Measurements from ENCODE around the gene CSKMT. TPM values are rescaled to one million over a fixed set of nuclear protein-coding genes. Genes with fewer than 3 reads are reported as not detected.

The CSKMT gene
- total RNA-seq, 2 experiments from 2014 or later = 37.1 to 43.6 TPM

- DNase-seq = peak; percentile 80
- Mint-ChIP-seq H3K36me3 (ENCODE audit: low read depth) (peaks cover 66% of the 10 kb centered on the region), H3K4me1 (ENCODE audit: low read depth) (peaks cover 37% of the 10 kb centered on the region), H3K4me3 (peak overlapping the region; percentile 98), H3K9me3 (no peaks in the 10 kb centered on the region), H3K27me3 (no peaks in the 10 kb centered on the region), H3K27ac (peak overlapping the region; percentile 92)
- ChIA-PET CTCF (interaction anchor here (0.6 to 3.6 kb wide), 17 partner anchors 9 to 104 kb away, joined by 3 to 20 read pairs (median 5); partner anchors contain the start of genes EML3, INTS5, MTA2 and ROM1), POLR2A (interaction anchor here (0.7 to 21.7 kb wide), 38 partner anchors 10 to 241 kb away, joined by 3 to 263 read pairs (median 8); partner anchors contain the start of genes B3GAT3, EEF1G, EML3 and GANAB)
- intact Hi-C loops (cut with micrococcal nuclease) = loop anchor here (5.0 kb wide), 1 partner anchor 73 kb away; the partner anchor contains the start of gene TUT1
- ATAC-seq = peak; percentile 27
- no peak for TF ChIP-seq CTCF (IDR thresholded peaks at IDR 0.05)
Observed at GRCh38 chr11:62665599-62666258, 617 bp downstream of the CSKMT start.

- H3K36me3 Mint-ChIP-seq (ENCODE audit: low read depth) = peaks cover 71% of the 10 kb centered on the region
- H3K9me3 Mint-ChIP-seq = no peaks in the 10 kb centered on the region
- H3K4me1 Mint-ChIP-seq (ENCODE audit: low read depth) = peaks cover 37% of the 10 kb centered on the region
- H3K27ac Mint-ChIP-seq = peak overlapping the region; percentile 92
- intact Hi-C loops (cut with micrococcal nuclease) = loop anchor here (5.0 kb wide), 1 partner anchor 74 kb away; the partner anchor contains the start of gene TUT1
- no peak for DNase-seq
- POLR2A ChIA-PET = interaction anchor here (0.7 to 21.7 kb wide), 25 partner anchors 9 to 187 kb away, joined by 3 to 263 read pairs (median 11); partner anchors contain the start of genes B3GAT3, EEF1G, EML3 and GANAB
- no peak for ATAC-seq
- H3K4me3 Mint-ChIP-seq = peak overlapping the region; percentile 98
- CTCF ChIA-PET = interaction anchor here (1.9 to 3.0 kb wide), 3 partner anchors 28 to 74 kb away, joined by 7 to 20 read pairs (median 11); partner anchors contain the start of gene TUT1
- TF ChIP-seq CTCF (IDR thresholded peaks at IDR 0.05) = no peak
- H3K27me3 Mint-ChIP-seq = no peaks in the 10 kb centered on the region
Observed at GRCh38 chr11:62666259-62666926, 1.3 kb downstream of the CSKMT start.

GRCh38 chr11:62667460-62667859, 2.3 kb downstream of the CSKMT start:
- Mint-ChIP-seq H3K4me1 (ENCODE audit: low read depth) (peaks cover 35% of the 10 kb centered on the region), H3K27ac (peak overlapping the region; percentile 92), H3K9me3 (no peaks in the 10 kb centered on the region), H3K4me3 (peak overlapping the region; percentile 98), H3K27me3 (no peaks in the 10 kb centered on the region), H3K36me3 (ENCODE audit: low read depth) (peaks cover 70% of the 10 kb centered on the region)
- ATAC-seq (no peak), DNase-seq (no peak)
- TF ChIP-seq CTCF (IDR thresholded peaks at IDR 0.05) = no peak
- ChIA-PET CTCF (interaction anchor here (0.9 to 3.0 kb wide), 4 partner anchors 13 to 75 kb away, joined by 3 to 11 read pairs (median 6); no protein-coding TSS in a partner anchor), POLR2A (interaction anchor here (1.0 to 21.7 kb wide), 13 partner anchors 8 to 186 kb away, joined by 3 to 263 read pairs (median 9); partner anchors contain the start of genes B3GAT3, EML3, GANAB and INTS5)
- intact Hi-C loops (cut with micrococcal nuclease) = loop anchor here (5.0 kb wide), 1 partner anchor 75 kb away; the partner anchor contains the start of gene TUT1

GRCh38 chr11:62669420-62670161, 4.5 kb downstream of the CSKMT start:
- TF ChIP-seq CTCF (IDR thresholded peaks at IDR 0.05) = no peak
- no peaks in the 10 kb centered on the region for H3K9me3 Mint-ChIP-seq
- H3K27me3 Mint-ChIP-seq = no peaks in the 10 kb centered on the region
- ChIA-PET POLR2A (interaction anchor here (0.7 to 21.7 kb wide), 10 partner anchors 10 to 213 kb away, joined by 3 to 263 read pairs (median 16); partner anchors contain the start of genes B3GAT3, GANAB, INTS5 and ROM1), CTCF (interaction anchor here (0.9 to 1.3 kb wide), 5 partner anchors 14 to 117 kb away, joined by 3 to 4 read pairs (median 4); partner anchors contain the start of gene TUT1)
- no peak for DNase-seq
- peak overlapping the region; percentile 98 for H3K27ac Mint-ChIP-seq
- H3K4me3 Mint-ChIP-seq = peak overlapping the region; percentile 91
- intact Hi-C loops (cut with micrococcal nuclease) = loop anchor here (5.0 kb wide), 1 partner anchor 77 kb away; the partner anchor contains the start of gene TUT1
- ATAC-seq = no peak
- peaks cover 70% of the 10 kb centered on the region for H3K36me3 Mint-ChIP-seq (ENCODE audit: low read depth)
- H3K4me1 Mint-ChIP-seq (ENCODE audit: low read depth) = peaks cover 36% of the 10 kb centered on the region

Data from activated CD8-positive, alpha-beta T cell treated with anti-CD3 and anti-CD28 coated beads for 36 hours (primary cell).